Mesendoderm (in vitro differentiated cells): ENCODE measurements around the gene HOXB7.

Experiments used
- DNase-seq: peaks from one replicate; pipeline ENCODE4 v3.0.0; 2013
- H2AK5ac ChIP-seq: 2 replicates; pipeline ENCODE4 v1.6.1; 2013; ENCODE audit warnings: low read length, inconsistent platforms
- H2BK120ac ChIP-seq: 2 replicates; pipeline ENCODE4 v1.6.1; 2013; ENCODE audit warnings: low read depth, mild to moderate bottlenecking, low read length, moderate library complexity, mixed read lengths
- H2BK15ac ChIP-seq: replicated peaks from 2 replicates; pipeline ENCODE4 v1.6.1; 2013; ENCODE audit warnings: low read depth, mild to moderate bottlenecking, moderate library complexity
- H2BK5ac ChIP-seq: 2 replicates; pipeline ENCODE4 v1.6.1; 2013; ENCODE audit warnings: low read length, inconsistent platforms
- H3K18ac ChIP-seq: 2 replicates; pipeline ENCODE4 v1.6.1; 2013; ENCODE audit warnings: mild to moderate bottlenecking, low read length, mixed read lengths
- H3K23ac ChIP-seq: one replicate; pipeline ENCODE4 v1.6.1; 2013; ENCODE audit warnings: low read length
- H3K27ac ChIP-seq: 2 replicates; pipeline ENCODE4 v1.5.1; 2013; ENCODE audit warnings: low read depth, mild to moderate bottlenecking, inconsistent platforms, low read length, moderate library complexity
- H3K27me3 ChIP-seq: 2 replicates; pipeline ENCODE4 v1.6.1; 2013; ENCODE audit warnings: low read length, control low read depth, mild to moderate bottlenecking, inconsistent platforms; ENCODE audit not compliant: insufficient read depth, poor library complexity
- H3K36me3 ChIP-seq: 2 replicates; pipeline ENCODE4 v1.6.1; 2013; ENCODE audit warnings: low read length, inconsistent platforms; ENCODE audit not compliant: control insufficient read depth, insufficient read depth
- H3K4ac ChIP-seq: one replicate; pipeline ENCODE4 v1.6.1; 2013; ENCODE audit warnings: low read depth, mild to moderate bottlenecking, low read length, moderate library complexity
- H3K4me1 ChIP-seq: 2 replicates; pipeline ENCODE4 v1.6.1; 2013; ENCODE audit warnings: low read depth, low read length, inconsistent platforms; ENCODE audit not compliant: control insufficient read depth
- H3K4me2 ChIP-seq: 2 replicates; pipeline ENCODE4 v1.6.1; 2013; ENCODE audit warnings: low read length
- H3K4me3 ChIP-seq: 2 replicates; pipeline ENCODE4 v1.5.1; 2013; ENCODE audit warnings: mild to moderate bottlenecking, low read length
- H3K56ac ChIP-seq: one replicate; pipeline ENCODE4 v1.6.1; 2013; ENCODE audit warnings: low read length
- H3K79me1 ChIP-seq: 2 replicates; pipeline ENCODE4 v1.6.1; 2013; ENCODE audit warnings: low read length, inconsistent platforms
- H3K79me2 ChIP-seq: 2 replicates; pipeline ENCODE4 v1.6.1; 2013; ENCODE audit warnings: mild to moderate bottlenecking, low read length; ENCODE audit not compliant: control insufficient read depth, insufficient read depth
- H3K9ac ChIP-seq: 2 replicates; pipeline ENCODE4 v1.6.1; 2013; ENCODE audit warnings: low read length, inconsistent platforms
- H4K5ac ChIP-seq: one replicate; pipeline ENCODE4 v1.6.1; 2013; ENCODE audit warnings: low read length
- H4K8ac ChIP-seq: one replicate; pipeline ENCODE4 v1.6.1; 2013; ENCODE audit warnings: low read depth, mild to moderate bottlenecking, control low read depth, low read length, moderate library complexity
- WGBS: extraction: QIAGEN DNeasy Blood & Tissue Kit; methylation state at CpG from one replicate; pipeline ENCODE4 v1.1.7; 2013; ENCODE audit warnings: low lambda C conversion rate, missing lambda C conversion rate; ENCODE audit not compliant: insufficient coverage; ENCODE audit errors: extremely low coverage; 5-methylcytosine and 5-hydroxymethylcytosine counted together

The HOXB7 gene

GRCh38 chr17:48606892-48607614, 3.8 kb downstream of the HOXB7 start:
- Histone ChIP-seq H3K27ac (no peak overlapping the region), H3K9ac (no peak overlapping the region), H3K79me2 (no peaks in the 10 kb centered on the region), H2BK120ac (no peak overlapping the region), H3K4me1 (no peaks in the 10 kb centered on the region), H3K23ac (no peak overlapping the region), H3K4me3 (no peak overlapping the region), H3K4me2 (no peak overlapping the region), H3K36me3 (no peaks in the 10 kb centered on the region), H3K4ac (no peak overlapping the region), H3K79me1 (no peaks in the 10 kb centered on the region), H3K56ac (no peak overlapping the region), H3K18ac (no peak overlapping the region), H2AK5ac (no peak overlapping the region), H4K8ac (no peak overlapping the region), H2BK15ac (no peak overlapping the region), H3K27me3 (peaks cover 89% of the 10 kb centered on the region), H4K5ac (no peak overlapping the region), H2BK5ac (no peak overlapping the region)
- DNase-seq = no peak
- WGBS = no CpG with 5 or more reads among the region's 9 CpGs

- WGBS = no CpG with 5 or more reads among the region's 41 CpGs
- no peak overlapping the region for H3K23ac ChIP-seq
- H3K27me3 ChIP-seq = peaks cover 90% of the 10 kb centered on the region
- H3K79me1 ChIP-seq = no peaks in the 10 kb centered on the region
- H2BK120ac ChIP-seq = no peak overlapping the region
- H3K4ac ChIP-seq = no peak overlapping the region
- no peak overlapping the region for H3K18ac ChIP-seq
- H2BK5ac ChIP-seq = no peak overlapping the region
- no peak overlapping the region for H3K4me2 ChIP-seq
- no peak overlapping the region for H3K56ac ChIP-seq
- no peak overlapping the region for H2AK5ac ChIP-seq
- H3K4me1 ChIP-seq = peaks cover 4% of the 10 kb centered on the region
- no peaks in the 10 kb centered on the region for H3K36me3 ChIP-seq
- H4K8ac ChIP-seq = no peak overlapping the region
- H3K27ac ChIP-seq = no peak overlapping the region
- no peaks in the 10 kb centered on the region for H3K79me2 ChIP-seq
- H2BK15ac ChIP-seq = no peak overlapping the region
- no peak overlapping the region for H3K9ac ChIP-seq
- no peak overlapping the region for H4K5ac ChIP-seq
- no peak overlapping the region for H3K4me3 ChIP-seq
- no peak for DNase-seq
These were observed 4.6 kb downstream of the HOXB7 start for GRCh38 chr17:48605991-48606891.

- Histone ChIP-seq H3K4me3 (no peak overlapping the region), H2AK5ac (no peak overlapping the region), H3K36me3 (no peaks in the 10 kb centered on the region), H4K8ac (no peak overlapping the region), H3K4me1 (peaks cover 4% of the 10 kb centered on the region), H3K4me2 (no peak overlapping the region), H3K56ac (no peak overlapping the region), H3K27me3 (peaks cover 89% of the 10 kb centered on the region), H2BK15ac (no peak overlapping the region), H3K23ac (no peak overlapping the region), H3K79me1 (no peaks in the 10 kb centered on the region), H2BK120ac (no peak overlapping the region), H3K18ac (no peak overlapping the region), H4K5ac (no peak overlapping the region), H3K27ac (no peak overlapping the region), H3K4ac (no peak overlapping the region), H3K79me2 (no peaks in the 10 kb centered on the region), H3K9ac (no peak overlapping the region), H2BK5ac (no peak overlapping the region)
- DNase-seq = no peak
- no CpG with 5 or more reads among the region's 10 CpGs for WGBS
These were observed 5.4 kb downstream of the HOXB7 start for GRCh38 chr17:48605409-48605919.

- Histone ChIP-seq H3K4me2 (no peak within 1 kb of the TSS), H3K36me3 (no peaks in the 10 kb centered on the region), H3K79me1 (no peaks in the 10 kb centered on the region), H3K56ac (no peak within 1 kb of the TSS), H3K9ac (no peak within 1 kb of the TSS), H3K18ac (no peak within 1 kb of the TSS), H2BK120ac (no peak within 1 kb of the TSS), H4K8ac (no peak within 1 kb of the TSS), H2AK5ac (no peak within 1 kb of the TSS), H4K5ac (no peak within 1 kb of the TSS), H3K27ac (no peak within 1 kb of the TSS), H3K4me1 (peaks cover 4% of the 10 kb centered on the region), H2BK5ac (no peak within 1 kb of the TSS), H3K4ac (no peak within 1 kb of the TSS), H3K79me2 (no peaks in the 10 kb centered on the region), H2BK15ac (no peak within 1 kb of the TSS), H3K27me3 (peaks cover 85% of the 10 kb centered on the region), H3K4me3 (no peak within 1 kb of the TSS), H3K23ac (no peak within 1 kb of the TSS)
- DNase-seq = no peak
- WGBS = no CpG with 5 or more reads among the region's 16 CpGs
These were observed 6.0 kb downstream of the HOXB7 start, which contains the start of gene HOXB6 for GRCh38 chr17:48604770-48605329. TSS of gene HOXB6 (minus strand) at chr17:48604986. CDS start at chr17:48598150, 6,836 bp downstream.

- H2BK120ac ChIP-seq = no peak overlapping the region
- no peak overlapping the region for H3K4me2 ChIP-seq
- no peak overlapping the region for H2BK15ac ChIP-seq
- H3K4ac ChIP-seq = no peak overlapping the region
- H3K79me1 ChIP-seq = no peaks in the 10 kb centered on the region
- H3K18ac ChIP-seq = no peak overlapping the region
- H3K27me3 ChIP-seq = peaks cover 85% of the 10 kb centered on the region
- H3K56ac ChIP-seq = no peak overlapping the region
- H3K4me1 ChIP-seq = peaks cover 9% of the 10 kb centered on the region
- H3K23ac ChIP-seq = no peak overlapping the region
- no CpG with 5 or more reads among the region's 21 CpGs for WGBS
- no peaks in the 10 kb centered on the region for H3K36me3 ChIP-seq
- no peaks in the 10 kb centered on the region for H3K79me2 ChIP-seq
- no peak overlapping the region for H3K9ac ChIP-seq
- H4K5ac ChIP-seq = no peak overlapping the region
- no peak overlapping the region for H3K27ac ChIP-seq
- H3K4me3 ChIP-seq = no peak overlapping the region
- no peak overlapping the region for H2BK5ac ChIP-seq
- no peak for DNase-seq
- H4K8ac ChIP-seq = no peak overlapping the region
- H2AK5ac ChIP-seq = no peak overlapping the region
These were observed 6.7 kb downstream of the HOXB7 start for GRCh38 chr17:48603959-48604769.
